AG04449 (cell line): ENCODE results near the gene UBE2B.
"Not testable (repeated sequence)": the region's sequence is repeated elsewhere in the genome, so short reads cannot be mapped to it uniquely, and the experiment has no call there.

Source experiments
- CTCF ChIA-PET: fragments of 350-600 bp; formaldehyde crosslinking; extraction: SDS; loops from one replicate; lab custom pipeline; 2021; ENCODE audit warnings: antibody characterized with exemption; lab: Yijun Ruan, JAX
- POLR2A ChIA-PET: fragments of 400-600, 350-600 bp; formaldehyde crosslinking; extraction: SDS; loops from one replicate; lab custom pipeline; 2020; ENCODE audit warnings: antibody characterized with exemption, inconsistent platforms; lab: Yijun Ruan, JAX
- DNase-seq: peaks from one replicate; pipeline ENCODE4 v3.0.0-alpha.2; 2010; ENCODE audit warnings: low read depth, low spot score
- H3K4me3 ChIP-seq: 2 replicates; pipeline ENCODE4 v1.5.1; 2011; ENCODE audit warnings: low read depth, mild to moderate bottlenecking, control low read depth, low read length
- CTCF ChIP-seq: IDR thresholded peaks from one replicate; pipeline ENCODE4 v1.5.1; 2011; ENCODE audit warnings: mild to moderate bottlenecking, moderate library complexity, low read length, control low read depth, inconsistent platforms; ENCODE audit not compliant: insufficient read depth; ENCODE audit errors: missing control alignments

Gene UBE2B

GRCh38 chr5:134420343-134420742 lies 49.0 kb downstream of the UBE2B start:
- CTCF ChIA-PET: interaction anchor here (1.1 to 1.2 kb wide), 2 partner anchors 9 to 158 kb away, joined by 3 to 5 read pairs; partner anchors contain the start of gene CDKN2AIPNL
- no peak for TF ChIP-seq CTCF
- POLR2A ChIA-PET: no interaction called here
- H3K4me3 ChIP-seq: no peak overlapping the region
- DNase-seq: no peak

DNA sequence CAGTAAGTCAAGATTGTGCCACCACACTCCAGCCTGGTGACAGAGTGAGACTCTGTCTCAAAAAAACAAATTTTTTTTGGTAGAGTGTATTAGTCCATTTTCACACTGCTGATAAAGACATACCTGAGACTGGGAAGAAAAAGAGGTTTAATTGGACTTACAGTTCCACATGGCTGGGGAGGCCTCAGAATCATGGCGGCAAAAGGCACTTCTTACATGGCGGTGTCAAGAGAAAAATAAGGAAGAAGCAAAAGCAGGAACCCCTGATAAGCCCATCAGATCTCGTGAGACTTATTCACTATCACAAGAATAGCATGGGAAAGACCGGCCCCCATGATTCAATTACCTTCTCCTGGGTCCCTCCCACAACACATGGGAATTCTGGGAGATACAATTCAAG lies 49.7 kb downstream of the UBE2B start:
- H3K4me3 ChIP-seq, DNase-seq, POLR2A ChIA-PET: not testable (repeated sequence)
- CTCF ChIA-PET: interaction anchor here (1.2 kb wide), 1 partner anchor 157 kb away, joined by 5 read pairs; no protein-coding TSS in a partner anchor

DNA sequence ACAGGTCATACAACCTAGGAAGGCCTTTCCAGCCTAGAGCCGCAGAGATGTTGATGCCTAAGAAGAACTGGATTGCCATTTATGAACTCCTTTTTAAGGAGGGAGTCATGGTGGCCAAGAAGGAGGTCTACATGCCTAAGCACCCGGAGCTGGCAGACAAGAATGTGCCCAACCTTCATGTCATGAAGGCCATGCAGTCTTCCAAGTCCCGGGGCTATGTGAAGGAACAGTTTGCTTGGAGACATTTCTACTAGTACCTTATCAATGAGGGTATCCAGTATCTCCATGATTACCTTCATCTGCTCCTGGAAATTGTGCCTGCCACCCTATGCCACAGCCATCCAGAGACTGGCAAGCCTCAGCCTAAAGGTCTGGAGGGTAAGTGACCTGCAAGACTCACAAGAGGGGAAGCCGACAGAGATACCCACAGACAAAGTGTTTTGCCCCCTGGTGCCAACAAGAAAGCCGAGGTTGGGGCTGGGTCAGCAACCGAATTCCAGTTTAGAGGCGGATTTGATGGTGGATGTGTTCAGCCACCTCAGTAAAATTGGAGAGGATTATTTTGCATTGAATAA lies 51.5 kb downstream of the UBE2B start:
- DNase-seq: no peak
- ChIA-PET POLR2A (no interaction called here), CTCF (interaction anchor here (7.3 kb wide), 1 partner anchor 10 kb away, joined by 59 read pairs; the partner anchor contains the start of gene CDKN2AIPNL)
- H3K4me3 ChIP-seq: no peak overlapping the region
- TF ChIP-seq CTCF: no peak

GRCh38 chr5:134423376-134423775 lies 52.0 kb downstream of the UBE2B start:
- DNase-seq: no peak
- no peak for TF ChIP-seq CTCF
- H3K4me3 ChIP-seq: no peak overlapping the region
- ChIA-PET CTCF (interaction anchor here (0.7 to 7.3 kb wide), 2 partner anchors 11 to 160 kb away, joined by 3 to 59 read pairs; partner anchors contain the start of gene CDKN2AIPNL), POLR2A (no interaction called here)

DNA sequence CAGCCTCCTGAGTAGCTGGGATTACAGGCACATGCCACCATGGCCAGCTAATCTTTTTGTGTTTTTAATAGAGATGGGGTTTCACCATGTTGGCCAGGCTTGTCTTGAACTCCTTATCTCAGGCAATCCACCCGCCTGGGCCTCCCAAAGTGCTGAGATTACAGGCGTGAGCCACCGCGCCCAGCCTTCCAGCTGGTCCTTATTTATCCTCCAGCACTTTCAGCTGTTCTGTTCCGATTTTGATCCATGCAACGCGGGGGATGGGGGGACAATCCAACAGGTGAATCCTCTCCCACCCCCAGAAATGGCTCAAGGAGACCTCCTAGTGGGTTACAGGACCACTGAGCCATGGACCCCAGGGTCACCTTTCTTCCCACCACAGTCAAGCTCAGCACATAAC lies 55.0 kb downstream of the UBE2B start:
- ChIA-PET POLR2A (no interaction called here), CTCF (interaction anchor here (7.3 kb wide), 1 partner anchor 14 kb away, joined by 59 read pairs; the partner anchor contains the start of gene CDKN2AIPNL)
- no peak overlapping the region for H3K4me3 ChIP-seq
- no peak for DNase-seq
- no peak for TF ChIP-seq CTCF

- ChIA-PET POLR2A (no interaction called here), CTCF (interaction anchor here (1.1 to 7.3 kb wide), 5 partner anchors 9 to 151 kb away, joined by 3 to 59 read pairs (median 5); partner anchors contain the start of gene CDKN2AIPNL)
- no peak for DNase-seq
- no peak for TF ChIP-seq CTCF
- H3K4me3 ChIP-seq: no peak overlapping the region
Observed at GRCh38 chr5:134427540-134428041, 56.2 kb downstream of the UBE2B start.
